ELF-1 (cell line): ENCODE measurements around the gene WDR31.
A peak's percentile ranks its signal among the peaks of the same experiment; 100 is the strongest.
"Not testable (repeated sequence)": the region's sequence is repeated elsewhere in the genome, so short reads cannot be mapped to it uniquely, and the experiment has no call there.

Experiments used
- DNase-seq: peaks from one replicate; pipeline ENCODE4 v3.0.0-alpha.2; 2016; ENCODE audit warnings: low read depth, low spot score

Gene WDR31

DNA sequence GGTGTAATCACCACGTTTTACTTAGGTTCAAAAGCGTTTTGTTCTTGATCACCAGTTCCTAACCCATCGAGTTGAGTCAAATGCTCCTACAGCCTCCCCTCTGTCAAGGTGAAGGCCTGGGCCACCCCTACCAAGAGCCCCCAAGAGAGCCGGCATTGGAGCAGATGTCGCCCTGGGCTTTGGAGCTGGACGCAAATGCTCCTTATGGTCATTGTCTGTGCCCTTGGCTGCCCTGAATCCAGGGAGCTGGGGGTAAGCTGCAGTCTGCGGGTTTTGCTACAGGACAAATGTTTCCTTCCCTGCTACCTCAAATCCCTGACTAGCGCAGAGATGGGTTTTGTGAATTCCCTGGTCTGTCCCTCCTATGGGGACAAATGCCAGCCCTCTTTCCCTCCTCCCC lies 41.8 kb downstream of the WDR31 start:
- DNase-seq: no peak

DNA sequence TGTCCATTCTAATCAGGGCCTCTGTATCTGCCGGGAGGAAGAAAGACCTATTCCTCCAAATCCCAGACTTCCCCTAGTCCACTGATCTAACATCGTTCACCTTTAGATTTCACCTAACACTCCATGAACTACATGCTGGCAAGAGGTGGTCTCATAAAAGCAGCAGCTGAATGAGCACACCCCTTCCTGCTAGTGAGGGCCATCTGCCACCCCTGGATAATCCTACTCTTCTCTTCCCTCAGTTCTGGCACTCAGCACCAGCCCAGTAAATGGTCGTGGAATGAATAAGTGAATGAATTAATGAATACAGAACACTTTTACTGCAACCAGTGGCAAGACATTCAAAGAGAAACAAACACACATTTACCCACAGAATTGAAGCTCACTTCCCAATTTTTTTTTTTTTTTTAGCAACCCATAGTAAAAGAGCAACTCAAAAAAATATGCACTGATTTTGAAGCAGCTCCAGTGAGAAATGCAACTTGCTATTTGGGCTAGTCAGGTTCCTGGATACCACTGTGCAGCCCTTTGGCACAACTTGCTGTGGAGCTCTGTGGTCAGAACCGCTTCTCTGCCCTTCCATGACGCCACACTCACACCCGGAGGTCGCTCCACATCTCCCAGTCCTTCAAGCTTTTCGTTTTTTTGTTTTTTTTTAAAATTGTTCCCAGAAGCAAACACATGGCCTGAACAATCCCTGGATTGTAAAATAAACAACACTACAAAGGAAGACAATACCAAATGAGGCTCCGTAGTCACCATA lies 43.1 kb downstream of the WDR31 start:
- no peak for DNase-seq

DNA sequence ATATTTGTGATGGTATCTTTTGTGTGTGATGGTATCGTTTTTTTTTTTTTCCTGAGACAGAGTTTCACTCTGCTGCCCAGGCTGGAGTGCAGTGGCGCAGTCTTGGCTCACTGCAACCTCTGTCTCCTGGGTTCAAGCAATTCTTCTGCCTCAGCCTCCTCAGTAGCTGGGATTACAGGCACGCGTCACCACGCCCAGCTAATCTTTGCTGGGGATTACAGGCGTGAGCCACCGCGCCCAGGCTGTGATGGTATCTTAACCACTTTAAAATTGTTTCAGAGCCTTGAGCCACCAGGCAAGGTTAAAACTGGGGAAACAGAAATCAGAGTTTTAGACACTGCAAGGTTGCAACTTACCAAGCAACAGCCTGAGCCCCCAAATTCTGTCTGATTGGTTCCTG lies 43.8 kb downstream of the WDR31 start:
- not testable (repeated sequence) for DNase-seq

DNA sequence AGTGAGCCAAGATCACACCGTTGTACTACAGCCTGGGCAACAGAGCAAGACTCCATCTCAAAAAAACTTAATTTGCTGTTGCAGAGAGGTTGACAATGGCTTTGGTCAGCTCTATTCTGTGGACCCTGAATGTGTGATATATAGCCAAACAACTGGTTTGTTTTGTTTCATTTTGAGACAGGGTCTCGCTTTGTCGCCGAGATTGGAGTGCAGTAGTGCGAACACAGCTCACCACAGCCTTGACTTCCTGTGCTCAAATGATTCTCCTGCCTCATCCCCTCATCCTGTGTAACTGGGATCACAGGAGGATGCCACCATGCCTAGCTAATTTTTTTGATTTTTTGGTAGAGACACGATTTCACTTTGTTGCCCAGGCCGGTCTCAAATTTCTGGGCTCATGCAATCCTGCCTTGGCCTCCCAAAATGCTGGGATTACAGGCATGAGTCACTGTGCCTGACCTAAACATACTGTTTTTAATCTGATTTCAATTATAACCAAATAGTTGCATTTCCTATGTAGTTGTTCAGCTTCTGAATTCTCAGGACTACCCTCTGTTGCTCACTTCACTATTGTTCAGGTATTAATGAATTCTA lies 46.7 kb downstream of the WDR31 start:
- no peak for DNase-seq

DNA sequence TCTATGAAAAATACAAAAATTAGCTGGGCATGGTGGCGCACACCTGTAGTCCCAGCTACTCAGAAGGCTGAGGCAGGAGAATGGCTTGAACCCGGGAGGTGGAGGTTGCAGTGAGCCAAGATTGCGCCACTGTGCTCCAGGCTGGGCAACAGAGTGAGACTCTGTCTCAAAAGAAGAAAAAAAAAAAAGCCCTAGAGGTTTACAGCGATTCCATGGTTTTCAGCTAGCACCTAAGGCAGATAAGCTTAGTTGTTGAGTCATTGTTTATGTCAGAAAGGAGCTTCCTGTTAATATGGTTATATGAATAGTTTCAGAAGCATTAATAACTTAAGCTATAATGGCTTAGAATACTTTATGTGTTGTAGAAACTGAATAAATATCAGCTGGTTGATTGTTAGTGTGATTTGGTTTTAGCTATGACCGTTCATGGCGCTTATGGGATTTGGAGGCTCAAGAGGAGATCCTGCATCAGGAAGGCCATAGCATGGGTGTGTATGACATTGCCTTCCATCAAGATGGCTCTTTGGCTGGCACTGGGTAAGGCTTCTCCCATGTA lies 49.9 kb downstream of the WDR31 start:
- no peak for DNase-seq

DNA sequence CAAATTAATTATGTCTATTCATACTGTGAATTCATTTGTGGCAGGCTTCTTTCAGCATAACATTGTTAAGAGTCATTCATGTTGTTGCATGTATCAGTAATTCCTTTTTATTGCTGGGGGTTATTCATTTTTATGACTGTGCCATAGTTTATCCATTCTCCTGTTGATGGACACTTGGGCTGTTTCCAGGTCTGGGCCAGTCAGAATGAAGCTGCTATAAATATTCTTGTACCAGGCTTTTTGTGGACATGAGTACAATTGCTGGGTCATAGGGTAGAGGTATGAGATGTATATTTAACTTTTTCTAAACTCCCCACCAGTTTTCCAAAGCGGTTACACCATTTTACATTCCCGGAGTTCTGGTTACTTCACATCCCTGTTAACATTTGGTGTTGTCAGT lies 51.0 kb downstream of the WDR31 start:
- no peak for DNase-seq

DNA sequence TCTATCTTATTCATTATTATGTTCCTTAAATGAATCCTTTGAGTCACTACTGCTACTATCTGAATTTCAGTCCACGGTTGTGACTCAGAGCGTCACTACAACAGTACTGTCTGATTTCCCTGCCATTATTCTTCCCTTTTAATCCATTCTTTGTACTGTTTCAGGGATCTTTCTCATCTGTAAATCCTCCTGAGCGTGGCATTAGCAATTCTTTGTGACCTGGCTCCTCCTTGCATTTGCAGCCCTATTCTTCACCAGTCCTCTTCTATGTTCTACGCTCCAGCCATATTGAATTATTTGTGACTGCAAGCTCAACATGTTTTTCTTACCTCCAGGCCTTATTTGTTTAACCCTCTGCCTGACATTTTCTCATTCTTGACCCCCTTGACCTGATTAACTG lies 58.7 kb downstream of the WDR31 start:
- no peak for DNase-seq

DNA sequence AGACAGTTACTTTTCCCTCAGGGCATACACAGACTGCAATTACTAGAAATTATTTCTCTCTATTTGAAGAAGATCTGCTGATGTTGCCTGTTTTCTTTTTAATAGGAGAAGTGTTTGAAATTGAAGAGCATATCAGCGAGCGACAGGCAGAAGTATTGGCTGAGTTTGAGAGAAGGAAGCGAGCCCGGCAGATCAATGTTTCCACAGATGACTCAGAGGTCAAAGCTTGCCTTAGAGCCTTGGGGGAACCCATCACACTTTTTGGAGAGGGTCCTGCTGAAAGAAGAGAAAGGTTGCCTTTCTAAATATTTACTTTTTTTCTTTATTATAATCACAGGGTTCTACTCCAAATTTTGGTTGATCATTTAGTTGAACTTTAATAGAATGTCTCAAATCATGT lies 61.2 kb downstream of the WDR31 start:
- no peak for DNase-seq

DNA sequence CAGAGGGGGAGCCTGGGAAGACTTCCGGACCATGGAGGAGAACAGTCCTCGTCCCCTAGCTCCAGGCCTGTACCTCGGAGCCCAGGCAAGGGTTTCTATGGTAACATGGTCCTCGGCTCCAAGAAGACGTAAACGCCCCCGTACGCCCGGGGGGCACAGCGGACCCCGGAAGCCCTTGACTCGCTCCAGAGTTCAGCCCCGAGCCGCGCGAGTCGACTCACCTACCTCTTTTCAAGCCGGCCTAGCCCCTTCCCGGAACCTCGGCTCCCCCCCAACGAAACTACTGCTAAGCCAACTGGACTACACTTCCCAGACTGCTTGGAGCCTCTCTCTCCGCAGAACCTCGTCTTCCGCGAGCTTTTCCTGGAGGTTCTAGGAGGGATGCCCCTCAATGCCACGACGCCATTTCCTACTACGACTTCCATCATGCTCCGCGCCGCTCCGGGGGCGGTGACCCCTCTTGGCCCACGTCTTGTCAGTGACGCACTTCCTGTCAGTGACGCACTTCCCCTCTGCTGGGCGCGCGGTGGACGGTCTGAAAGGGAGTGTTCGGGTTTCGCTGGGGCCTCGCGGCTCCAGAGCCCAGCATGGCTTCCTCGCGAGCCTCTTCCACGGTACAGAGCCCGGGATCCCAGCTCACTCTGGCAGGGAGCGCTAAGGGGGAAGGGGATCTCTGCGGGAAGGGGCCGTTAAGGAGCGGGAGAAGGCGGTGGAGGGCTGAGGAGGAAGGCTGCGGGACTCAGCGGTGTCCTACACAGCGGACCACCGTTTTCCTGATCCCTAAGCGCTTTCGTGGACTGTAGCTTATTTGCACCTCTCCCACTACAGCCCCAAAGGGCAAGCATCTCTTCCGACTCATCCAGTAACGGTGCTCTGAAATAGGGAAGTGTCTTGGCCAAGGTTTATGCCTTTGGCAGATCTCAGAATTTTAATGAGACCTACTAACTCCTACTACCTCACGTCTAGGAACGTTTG lies 64.6 kb downstream of the WDR31 start, which contains the start of the genes CDC26 and PRPF4:
Gene CDC26 (minus strand): TSS at position 416 of the 975 bp plus-strand sequence. CDS start 3,065 bp downstream, outside the sequence.
Gene PRPF4 (plus strand): TSS at position 502 of the 975 bp plus-strand sequence. CDS start 86 bp downstream, at position 588.
- DNase-seq: peak; percentile 99

DNA sequence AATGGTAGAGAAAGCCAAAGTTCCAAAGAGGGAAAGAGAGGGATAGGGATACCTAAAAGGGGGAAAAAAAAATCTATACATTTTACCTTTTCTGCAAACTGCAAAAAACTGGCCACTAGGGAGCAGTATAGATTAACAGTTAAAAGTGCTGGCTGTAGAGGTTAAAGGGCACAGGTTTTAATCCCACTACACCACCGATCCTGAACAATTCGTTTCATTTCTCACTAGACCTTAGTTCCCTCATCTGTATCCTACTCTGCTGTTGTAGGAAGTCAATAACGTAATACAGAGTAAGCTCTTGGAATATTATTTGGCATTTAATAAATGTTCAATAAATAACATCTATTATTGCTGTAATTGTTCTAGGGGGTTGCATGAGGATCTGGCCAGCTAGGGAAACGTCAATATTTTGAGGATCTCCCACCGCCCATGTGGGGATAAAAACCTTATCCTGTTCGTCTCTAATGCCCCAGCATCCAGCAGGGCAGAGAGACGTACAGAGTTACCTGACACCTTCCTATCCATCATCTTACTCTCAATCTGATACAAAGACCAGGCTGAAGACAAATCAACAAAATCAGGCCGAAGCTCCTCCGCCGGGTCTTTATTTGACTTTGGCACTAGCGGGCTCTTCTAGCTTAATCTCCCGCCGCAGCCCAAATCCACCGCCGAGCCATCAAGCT lies 65.5 kb downstream of the WDR31 start:
- peak; percentile 58 for DNase-seq

DNA sequence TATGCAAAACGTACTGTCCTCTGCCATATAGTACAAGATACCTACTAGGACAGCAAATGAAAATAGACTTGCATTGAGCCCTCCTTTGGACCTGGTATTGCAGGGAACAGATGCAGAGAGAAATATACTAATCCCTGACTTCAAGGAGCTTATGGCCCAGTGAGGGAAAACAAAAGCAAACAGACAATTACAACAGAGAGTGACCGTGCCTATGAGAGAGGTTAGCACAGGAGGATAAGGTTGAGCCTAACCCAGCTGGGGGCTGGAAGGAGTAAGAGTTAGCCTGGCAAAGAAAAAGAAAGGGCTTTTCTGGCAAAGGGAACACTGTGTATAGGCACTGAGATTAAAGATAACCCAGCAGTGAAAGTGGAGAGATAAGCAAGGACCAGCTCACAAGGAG lies 70.2 kb downstream of the WDR31 start:
- no peak for DNase-seq

DNA sequence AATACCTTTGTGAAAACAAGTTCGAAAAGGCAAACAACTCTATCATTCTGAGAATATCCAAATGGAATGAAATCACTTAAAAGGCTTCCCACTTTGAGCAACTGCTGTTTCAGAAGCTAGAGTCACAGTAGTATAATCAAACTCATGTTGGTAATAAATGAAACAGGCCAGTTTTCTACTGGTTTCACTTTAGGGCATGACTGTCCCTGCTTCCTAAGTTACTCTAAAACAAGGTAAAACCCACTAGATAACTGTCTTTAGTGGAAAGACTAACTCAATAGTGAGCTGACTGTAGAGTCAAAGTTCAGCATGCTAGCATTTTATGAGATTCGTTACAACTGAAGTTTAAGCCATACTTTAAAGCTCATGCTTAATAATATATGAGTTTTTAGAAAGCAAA lies 70.7 kb downstream of the WDR31 start:
- DNase-seq: no peak

DNA sequence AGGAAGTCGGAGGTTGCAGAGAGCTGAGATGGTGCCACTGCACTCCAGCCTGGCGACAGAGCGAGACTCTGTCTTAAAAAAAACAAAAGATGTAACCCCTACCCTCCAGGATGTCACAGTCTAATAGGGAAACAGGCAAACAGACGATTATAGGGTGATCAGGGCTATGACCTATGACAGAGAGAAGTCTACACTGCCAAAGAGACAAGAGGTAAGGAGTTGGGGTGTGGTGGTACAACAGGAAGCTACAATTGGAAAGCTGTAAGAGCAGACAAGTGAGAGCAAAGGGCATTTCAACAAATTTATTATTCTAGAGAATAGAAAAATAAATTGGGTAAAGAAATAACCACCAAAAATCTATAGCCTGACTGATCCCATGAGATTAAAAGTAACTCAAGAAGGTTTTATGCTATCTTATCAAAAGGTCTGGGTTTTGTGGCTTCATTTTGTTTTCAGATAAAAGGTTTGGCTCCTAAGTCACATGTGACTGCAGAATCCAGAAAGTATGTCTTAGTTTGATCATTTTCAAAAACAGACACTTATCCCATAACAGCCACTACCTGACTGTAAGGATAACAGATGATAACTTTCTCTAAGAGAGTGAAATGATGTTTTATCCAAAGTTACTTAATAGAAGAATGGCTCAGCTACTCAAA lies 72.0 kb downstream of the WDR31 start:
- DNase-seq: no peak

DNA sequence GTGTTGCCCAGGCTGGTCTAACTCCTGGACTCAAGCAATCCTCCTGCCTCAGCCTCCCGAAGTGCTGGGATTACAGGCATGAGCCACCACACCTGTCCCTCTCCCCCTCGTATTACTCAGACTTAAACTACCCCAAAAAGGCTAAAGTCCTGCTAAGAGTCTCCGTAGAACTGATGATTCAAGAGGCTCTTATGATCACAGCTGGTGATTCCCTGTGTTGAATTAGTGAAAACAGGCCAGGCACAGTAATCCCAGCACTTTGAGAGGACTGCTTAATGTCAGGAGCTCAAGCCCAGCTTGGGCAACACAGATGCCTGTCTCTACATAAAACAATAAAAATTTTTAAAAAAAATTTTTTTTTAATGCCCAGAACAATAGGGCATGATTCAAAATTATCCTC lies 73.9 kb downstream of the WDR31 start:
- no peak for DNase-seq
